Stimulated activated CD8-positive, alpha-beta memory T cell treated with anti-CD3 and anti-CD28 coated beads, Interleukin-7, amount 100 ng/mL, for 4 hours (primary cell): ENCODE data around the gene SORCS2.

ENCODE experiments used
- DNase-seq, 2 donors: peaks; one replicate each; pipeline ENCODE4 v3.0.0-alpha.2; 2020; ENCODE audit warnings: low read depth in 2 of 2

The SORCS2 gene

DNA sequence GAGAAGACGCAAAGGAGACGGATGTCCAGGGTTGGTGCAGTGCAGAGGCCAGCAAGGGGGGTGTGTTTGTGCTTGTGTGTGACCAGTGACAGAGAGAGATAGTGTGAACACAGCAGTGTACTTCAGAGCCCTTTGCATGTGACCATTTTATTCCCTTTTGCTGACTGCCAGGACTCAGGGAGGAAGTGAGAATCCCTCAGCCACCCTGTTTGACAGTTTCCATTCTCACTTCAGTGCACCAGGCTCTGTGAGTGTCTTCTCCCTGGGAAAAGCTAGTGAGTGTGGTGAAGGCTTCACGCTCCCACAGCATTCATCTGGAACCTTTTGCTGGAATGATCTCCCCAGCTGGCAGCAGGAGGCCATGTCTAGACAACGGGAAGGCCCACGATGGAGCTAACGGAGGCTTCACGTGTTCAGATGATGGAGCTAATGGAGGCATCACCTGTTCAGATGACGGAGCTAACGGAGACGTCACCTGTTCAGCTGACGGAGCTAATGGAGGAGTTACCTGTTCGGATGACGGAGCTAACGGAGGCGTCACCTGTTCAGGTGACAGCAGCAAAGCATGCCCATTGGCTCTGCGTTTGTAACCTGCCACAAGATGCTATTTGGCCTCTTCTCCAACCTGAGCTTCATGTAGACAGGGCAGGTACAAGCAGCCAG is 551.9 kb downstream of the SORCS2 start:
- DNase-seq, result no peak

DNA sequence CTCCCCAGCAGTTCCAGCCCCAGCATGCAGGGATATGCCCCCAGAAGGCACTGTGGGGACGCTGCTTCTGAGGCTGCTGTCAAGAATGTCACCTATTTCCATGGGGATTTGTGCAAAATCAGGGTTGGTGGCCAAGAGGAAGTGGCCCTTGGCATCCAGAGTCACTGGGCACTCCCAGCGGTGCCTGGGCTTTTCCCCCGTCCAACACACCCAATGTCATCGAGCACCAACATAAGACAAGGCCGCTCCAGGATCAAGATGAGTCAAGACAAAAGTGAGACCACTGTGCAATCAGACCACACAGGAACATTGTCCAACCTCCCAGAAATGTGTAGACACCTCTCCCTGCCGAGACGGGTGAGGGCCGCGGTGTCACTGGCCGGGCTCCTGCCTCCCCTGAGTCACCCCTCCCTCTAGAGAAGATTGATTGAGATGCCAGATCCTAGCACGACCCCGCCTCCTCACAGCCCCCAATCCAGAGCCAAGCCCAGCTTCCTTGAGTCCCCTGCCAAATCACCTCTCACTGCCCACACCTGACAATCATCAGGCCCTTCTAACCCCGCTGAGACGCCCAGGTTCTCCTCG is 553.1 kb downstream of the SORCS2 start:
- DNase-seq, result no peak

DNA sequence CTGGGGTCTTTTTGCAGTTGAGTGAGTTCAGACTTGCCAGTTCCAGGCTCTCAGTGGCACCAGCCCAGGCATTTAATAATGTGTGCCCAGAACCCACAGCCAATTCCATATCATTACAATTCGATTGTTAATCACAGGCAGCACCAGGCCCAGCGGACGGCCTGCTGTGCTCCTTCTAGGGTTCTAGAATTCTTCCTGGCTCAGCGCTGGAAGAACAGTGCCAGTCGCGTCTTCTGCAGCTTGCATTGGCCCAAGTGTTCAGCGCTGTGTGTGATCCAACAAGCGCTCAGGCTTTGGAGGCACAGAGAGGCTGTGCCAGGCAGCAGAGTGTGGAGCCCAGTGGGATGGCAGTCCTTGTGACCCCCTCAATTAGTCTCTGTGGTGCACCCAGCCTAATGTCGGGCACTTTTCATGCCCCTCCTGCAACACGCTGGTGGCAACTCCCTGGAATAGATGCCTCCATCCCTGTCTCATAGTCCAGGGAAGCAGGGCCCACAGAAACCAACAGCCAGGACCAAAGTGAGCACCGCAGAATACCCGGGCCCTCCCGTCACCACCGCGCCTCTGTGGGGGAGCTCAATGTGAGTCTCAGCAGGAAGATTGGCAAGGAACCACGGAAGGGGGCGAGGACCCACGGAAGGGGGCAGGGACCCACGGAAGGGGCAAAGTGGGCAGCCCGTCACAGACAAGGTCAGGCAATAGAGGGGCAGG is 554.2 kb downstream of the SORCS2 start:
- no peak for DNase-seq

DNA sequence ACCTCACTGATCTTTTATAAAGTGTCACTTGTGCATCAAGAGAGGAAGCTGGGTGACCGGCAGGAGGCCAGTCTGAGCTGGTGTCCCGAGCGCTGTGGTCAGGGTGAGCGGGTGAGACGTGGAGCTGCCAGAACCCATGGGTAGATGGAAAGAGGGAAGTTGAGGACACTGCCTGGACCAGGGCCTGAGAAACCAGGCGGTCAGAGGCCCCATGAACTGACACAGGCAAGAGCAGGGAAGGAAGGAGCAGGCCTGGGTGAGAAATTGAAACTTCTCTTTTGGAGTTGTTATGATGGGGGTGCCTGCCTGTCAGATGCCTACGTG is 554.7 kb downstream of the SORCS2 start:
- DNase-seq, result no peak

DNA sequence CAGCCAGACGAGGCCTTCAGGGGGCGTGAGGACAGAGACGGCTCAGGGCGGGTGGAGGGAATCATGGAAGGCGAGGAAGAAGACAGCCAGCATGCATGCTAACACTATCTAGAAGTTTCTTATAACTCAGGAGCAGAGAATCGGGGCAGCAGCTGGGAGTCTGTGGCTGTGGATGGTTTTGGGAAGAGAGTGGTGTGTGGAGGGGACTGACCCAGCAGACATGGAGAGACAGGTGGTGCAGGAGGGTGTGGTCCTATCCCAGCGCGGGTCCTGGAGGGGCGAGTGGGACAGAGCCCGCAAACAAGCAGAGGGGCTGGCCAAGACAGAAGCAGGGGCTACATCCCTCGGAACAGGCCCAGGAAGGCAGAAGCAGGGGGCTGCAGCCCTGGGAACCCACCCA is 555.2 kb downstream of the SORCS2 start:
- no peak for DNase-seq

DNA sequence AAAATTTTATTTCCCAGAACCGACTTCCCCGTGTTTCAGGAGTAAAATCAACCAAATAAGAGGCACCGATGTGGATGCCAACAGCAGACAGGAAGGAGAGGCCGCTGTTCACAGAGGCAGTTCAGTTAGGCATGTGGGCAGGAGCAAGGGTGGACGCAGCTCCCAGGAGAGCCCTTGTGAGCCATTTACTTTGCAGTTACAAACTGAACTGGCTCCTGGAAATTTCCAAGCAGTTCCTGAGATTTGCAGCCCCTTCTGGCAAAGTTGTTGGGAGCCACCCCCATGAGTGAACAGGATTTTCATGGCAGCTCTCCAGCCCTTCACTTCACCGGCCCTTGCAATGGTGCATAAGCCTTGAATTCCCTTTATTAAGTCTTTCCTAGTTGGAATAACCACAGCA is 558.2 kb downstream of the SORCS2 start:
- DNase-seq, result no peak

DNA sequence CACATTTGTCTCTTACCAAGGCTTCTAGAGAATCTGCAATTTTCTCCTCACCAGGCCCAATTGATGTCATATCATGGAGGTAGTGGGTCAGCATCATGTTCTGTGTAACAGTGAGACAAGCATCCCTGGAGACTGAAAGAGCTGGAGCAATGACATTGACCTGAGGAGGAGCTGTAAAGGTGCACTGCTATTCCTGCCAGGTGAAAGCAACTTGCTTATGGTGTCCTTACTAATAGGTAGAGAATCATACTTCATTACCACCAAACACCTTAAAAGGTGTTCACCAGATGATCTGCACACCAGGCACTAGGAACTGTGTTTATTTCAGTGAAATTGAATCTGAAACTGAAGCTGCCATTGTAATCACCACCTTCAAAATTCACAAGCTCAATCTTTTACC is 558.6 kb downstream of the SORCS2 start:
- no peak for DNase-seq

DNA sequence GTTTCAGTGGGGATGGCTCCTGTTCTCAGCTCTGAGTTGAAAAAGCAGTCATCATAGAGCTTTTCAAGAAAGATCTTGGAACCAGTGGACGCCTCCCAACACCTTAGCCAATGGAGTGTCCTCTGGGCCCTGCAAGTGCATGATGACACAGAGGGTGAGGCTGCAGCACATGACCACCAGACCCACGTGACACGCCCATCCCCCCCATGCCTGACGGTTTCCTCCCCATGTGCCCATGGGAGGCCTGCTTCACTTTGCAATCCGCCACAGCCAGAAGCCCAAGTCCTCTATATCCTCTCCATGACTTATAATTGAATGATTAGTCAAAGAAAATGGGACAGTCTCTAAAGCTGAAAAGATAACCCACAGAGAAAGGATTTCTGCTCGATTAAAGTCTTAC is 560.3 kb downstream of the SORCS2 start:
- no peak for DNase-seq

DNA sequence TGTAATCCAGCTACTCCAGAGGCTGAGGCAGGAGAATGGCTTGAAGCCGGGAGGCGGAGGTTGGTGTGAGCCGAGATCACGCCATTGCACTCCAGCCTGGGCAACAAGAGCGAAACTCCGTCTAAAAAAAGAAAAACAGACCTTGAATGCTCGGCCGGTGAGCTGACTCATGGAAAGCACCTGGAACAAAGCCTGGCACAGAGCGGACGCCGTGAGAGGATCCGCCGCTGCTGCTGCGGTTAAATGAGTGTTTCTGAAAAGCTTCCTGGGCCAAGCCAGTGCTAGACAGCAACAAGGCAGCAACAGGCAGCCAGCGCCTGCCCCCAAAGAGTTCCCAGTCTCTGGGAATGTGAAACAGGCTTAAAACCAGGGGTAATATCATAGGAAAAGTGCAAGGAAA is 560.9 kb downstream of the SORCS2 start:
- no peak for DNase-seq

DNA sequence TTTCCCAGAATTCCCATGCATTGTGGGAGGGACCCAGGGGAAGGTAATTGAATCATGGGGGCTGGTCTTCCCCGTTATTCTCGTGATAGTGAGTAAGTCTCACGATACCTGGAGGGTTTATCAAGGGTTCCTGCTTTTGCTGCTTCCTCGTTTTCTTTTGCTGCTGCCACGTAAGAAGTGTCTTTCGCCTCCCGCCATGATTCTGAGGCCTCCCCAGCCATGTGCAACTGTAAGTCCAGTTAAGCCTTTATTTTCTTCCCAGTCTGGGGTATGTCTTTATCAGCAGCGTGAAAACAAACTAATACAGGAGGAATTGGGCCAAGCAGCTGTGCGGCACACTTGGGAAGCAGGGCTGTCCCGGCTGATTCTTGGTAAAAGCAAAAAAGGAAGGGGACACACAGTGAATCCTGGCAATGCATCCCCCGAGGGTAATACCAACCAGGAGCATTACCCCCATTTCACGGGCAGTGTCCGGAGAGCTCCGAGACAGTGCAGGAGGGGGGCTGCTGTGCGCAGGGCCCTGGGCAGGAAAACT is 561.7 kb downstream of the SORCS2 start:
- DNase-seq, result no peak

DNA sequence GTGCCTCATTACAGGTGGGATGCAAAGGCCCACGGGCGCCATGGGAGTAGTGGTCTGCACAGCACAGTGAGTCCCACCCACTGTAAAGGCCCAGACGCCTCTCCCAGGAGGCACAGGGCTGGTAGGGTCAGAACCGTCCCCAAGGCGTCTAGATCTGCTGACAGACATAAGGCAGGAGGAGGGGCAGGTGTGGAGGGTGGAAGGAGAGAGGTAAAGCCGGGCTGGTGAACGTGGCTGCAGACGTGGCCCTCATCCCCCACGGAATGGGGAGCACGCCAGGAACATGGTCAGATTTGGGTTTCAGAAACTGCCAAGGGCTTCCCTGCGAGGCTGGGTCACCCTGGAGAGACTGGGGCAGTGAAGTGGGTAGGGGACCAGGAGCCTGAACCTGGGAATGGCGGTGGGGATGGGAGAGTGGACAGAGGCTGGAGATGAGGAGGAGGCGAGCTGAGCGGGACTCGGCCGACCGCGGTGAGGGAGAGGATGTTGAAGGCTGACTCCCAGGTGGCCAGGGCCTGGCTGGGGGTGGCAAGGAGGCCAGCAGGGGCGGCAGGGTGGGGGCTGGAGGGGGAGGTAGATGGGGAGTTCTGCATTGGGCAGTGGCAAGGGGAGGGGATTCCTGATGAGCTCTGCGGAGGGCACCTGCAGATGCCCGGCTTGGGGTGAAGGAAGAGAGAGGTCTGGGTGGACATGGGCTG is 562.4 kb downstream of the SORCS2 start:
- no peak for DNase-seq

DNA sequence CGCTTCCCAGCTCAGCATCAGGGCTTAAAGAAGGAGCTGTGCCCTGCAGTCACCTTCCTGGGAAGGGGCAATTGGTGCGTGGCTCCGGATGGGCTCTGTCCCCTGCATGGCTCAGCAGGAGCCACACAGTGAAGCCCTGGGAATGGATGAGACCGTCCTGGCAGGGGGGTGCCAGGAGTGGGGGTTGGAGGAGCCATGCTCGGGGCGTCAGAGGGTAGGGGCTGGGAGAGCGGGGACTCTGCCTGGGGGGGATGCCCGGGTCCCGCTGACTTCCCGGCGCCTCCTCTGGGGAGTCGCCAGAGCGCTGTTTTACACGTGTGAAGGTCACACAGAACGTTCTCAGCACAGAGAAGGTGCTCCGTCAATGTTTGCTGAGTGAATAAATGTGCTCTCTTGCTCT is 563.2 kb downstream of the SORCS2 start:
- no peak for DNase-seq

DNA sequence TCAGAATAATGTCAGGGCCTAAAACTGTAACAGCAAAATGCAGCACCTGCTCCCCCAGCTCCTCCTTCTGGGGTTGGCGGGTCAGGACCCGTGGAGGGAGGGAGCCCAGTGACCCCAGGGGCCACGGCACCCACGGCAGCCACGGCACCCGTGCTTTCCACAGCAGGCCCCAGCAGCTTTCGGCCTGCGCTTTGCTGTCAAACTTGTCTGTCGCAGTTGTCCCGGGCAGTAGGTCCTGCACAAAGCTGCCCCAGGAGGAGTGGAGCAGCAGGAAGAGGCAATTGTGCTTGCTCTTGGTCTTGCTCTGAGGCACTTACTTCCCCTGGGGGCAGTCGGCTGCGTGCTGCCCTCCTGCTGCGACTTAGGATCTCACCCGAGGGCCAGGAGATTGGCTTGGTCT is 563.7 kb downstream of the SORCS2 start:
- DNase-seq, result no peak

DNA sequence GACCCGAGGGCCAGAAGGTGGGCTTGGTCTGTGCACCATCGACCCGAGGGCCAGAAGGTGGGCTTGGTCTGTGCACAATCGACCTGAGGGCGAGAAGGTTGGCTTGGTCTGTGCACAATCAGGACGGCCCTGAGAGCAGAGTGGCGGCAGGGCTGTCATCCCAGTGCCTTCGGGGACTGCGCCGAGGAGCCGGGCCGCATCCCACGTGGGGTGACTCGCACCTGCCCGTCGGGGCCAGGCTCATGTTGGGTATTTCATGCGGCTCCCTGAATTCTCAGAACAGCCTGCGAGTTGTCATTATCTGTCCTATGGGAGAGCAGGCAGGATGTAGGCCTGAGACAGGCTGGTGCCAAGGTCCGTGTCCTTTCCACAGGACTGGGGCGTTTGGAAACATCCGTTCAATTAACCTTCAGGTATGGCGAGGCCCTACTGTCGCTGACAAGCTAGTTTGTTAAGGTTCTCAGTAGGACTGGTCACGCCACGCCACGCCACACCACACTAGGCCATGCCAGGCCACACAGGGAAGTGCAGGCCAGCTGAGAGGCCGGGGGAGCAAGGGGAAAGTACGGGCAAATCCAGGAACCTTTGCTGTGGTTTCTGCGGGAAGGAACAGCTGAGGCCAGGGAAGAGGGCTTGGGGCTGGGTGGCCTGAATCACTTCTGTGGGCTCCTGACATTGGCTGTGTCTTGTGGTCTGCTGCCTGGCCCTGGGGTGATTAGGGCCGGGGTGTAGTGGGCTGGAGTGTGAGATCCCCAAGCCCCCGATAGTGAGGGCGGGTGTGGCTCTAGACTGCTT is 564.4 kb downstream of the SORCS2 start:
- no peak for DNase-seq

DNA sequence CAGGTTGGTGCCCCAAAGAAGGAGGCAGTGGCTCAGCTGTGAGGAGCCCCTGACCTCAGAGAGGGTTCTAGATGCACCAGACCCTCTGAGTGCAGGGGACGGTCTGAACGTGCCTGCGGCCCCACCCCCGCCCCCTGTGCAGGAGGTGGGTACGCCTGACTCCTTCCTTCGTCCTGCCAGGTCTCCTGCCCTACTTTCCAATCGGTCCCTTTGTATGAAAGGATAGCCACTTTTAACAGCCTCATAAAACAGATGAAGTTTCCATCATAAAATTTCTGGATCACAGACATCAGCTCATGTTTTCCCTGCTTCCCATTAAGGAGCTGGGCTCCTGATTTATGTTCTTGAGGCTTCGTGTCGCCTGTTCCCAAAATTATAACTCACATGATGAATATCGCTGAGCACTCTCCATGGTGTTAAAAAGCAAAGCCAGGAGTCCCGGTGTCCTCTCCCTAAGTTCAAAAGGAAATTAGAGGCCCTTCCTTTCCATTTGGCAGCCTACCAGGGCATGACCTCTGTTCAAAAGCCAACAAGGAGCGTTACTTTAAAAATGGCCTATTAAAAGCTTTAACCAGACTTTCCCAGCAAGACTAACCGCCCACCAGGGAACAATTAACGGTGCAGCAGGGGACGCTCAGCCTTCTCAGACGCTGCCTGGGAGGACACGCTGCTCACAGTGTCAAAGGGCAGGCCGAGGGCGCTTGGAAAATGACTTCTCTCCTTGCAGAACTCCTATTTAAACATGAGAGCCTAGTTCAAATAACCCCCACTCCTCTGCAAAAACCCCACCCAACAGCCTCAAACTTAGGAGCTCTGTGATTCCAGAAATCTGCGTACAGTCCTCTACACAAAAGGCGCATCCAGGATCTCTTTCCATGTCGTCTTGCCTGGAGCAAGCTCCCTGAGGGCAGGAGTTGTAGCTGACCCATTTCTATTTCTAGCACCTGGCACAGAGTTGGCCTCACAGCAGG is 565.4 kb downstream of the SORCS2 start:
- no peak for DNase-seq

DNA sequence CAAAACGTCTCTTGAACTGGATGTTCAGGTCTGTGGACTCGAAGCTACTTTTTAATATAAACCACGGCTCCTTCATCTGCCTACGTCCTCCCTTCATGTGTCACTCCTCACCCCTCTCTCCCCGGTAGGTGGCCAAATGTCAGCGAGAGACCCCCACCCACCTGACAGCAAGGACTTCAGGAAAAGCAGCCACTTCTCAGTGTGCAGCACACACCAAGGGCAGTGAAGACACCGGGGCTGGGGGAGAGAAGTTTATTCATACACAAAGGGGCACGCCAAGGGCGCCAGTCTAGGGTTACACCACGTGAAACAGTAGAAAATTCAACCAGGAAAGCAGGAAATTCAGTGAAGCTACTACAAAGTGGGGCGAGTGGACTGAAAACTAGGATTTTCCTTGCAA is 566.1 kb downstream of the SORCS2 start:
- DNase-seq, result no peak

DNA sequence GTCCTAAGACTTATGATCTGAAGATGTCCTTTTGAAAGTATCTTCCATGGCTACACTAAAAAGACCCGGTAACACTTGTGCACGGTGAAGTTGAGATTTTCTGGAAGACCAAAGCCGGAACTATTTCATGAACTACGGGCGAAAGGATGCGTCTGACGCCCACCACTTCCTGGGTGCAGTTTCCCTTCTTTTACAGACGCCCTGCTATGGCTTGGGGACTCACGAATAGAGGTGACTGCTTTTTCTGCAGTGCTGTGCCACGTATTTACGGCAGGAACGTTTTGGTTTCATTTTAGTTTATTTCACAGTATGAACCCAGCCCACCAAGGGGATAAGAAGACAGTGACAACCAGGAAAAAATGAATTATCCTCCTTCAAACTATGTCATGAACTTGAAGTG is 566.9 kb downstream of the SORCS2 start:
- peak; percentile 52 to 70 for DNase-seq

DNA sequence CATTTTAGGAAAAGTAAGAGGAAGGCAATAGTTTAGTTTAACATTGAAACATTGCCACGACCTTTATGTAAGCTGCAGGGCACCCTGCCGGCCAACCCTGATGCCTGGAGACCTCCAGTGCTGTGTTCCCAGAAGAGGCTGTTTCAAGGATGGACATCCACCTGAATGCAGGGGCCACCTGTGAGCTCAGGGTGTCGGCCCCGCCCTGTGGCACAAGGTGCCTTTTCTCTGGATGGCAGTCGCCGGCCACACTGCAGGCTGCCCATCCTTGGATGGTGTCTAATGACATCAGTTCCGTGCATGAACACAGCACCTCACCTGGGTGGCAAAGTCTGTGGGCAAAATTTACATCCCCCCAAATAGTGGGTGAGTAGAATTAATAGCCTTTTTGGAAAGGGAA is 567.3 kb downstream of the SORCS2 start:
- DNase-seq, result no peak

DNA sequence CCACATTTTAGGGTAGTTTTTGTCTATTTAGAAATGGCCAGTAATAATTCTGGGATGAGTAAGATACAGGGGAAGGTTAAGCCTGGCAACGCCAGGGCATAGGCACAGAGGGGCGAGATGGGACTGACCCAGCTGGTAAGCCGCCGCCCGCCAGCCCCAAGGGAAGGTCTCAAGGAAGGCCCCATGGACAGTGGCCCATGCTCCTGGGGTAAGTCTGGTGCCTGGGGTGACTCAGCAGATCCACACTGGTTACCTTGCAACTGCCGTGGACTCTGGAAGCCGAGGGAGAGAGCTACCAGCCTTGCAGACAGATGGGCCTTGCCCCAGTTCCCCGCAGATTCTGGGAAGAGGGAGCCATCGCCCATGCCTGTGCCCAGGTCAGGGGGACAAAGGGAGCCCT is 567.9 kb downstream of the SORCS2 start:
- DNase-seq, result no peak

DNA sequence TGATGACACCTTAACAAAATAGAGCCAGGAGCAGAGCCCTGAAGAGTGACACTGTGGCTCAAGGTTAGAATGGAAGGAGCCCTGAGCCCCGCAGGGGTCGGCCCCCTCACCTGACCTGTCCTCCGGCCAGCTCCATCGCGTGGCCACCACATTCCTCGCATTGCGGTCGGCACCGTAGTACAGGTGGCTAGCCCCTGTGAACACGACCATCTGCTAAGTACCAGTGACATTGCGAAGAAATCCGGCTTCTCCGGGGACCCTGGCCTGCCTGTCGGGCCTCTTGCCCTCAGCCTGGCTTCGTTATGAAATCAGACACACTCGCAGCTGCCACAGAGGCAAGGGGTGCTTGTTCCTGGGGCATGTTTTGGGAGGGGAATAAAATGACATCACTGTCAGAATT is 568.4 kb downstream of the SORCS2 start:
- DNase-seq, result no peak

DNA sequence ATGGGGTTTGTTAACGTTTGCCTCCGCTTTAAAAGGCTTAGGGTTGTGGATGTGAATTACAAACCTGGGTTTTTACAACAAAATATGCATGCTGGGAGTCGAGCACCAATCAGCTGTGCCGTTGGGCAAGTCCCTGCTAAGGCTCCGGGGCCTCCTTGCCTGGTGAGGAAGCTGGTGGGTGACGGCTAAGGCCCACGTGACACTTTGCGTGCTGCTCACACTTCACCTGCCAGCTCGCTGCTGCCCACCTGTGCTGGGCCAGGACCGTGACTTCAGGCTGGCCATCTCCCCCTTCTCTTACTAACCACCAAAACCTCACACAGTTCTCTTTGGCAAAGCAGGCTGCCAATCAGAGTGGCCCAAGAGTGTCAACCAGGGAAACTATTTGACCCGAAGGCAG is 569.0 kb downstream of the SORCS2 start:
- no peak for DNase-seq
